NCI-H2029 treated with DMSO at 0.1 percent for 48 hours (cell line): ENCODE measurements around the gene RTL1.

ENCODE experiments used
- DNase-seq: peaks from one replicate; lab custom pipeline; 2025; lab: John Stamatoyannopoulos, UW

The RTL1 gene

GRCh38 chr14:100832311-100832960, 71.1 kb downstream of the RTL1 start:
- no peak for DNase-seq

GRCh38 chr14:100830681-100831080, 72.8 kb downstream of the RTL1 start:
- DNase-seq: no peak
